ENCODE results near the gene POLR1A. TPM values are rescaled to one million over a fixed set of nuclear protein-coding genes. Genes with fewer than 3 reads are reported as not detected.

Gene POLR1A
- total RNA-seq, 4 donors from 2014 or later: 17.5 to 56.3 (median 24.6) TPM

- no peak for TF ChIP-seq CTCF (IDR thresholded peaks at IDR 0.05)
- no peak for DNase-seq (ENCODE audit: low spot score)
- ATAC-seq (ENCODE audit: low FRiP score): no peak
These were observed 130.1 kb downstream of the POLR1A start for GRCh38 chr2:85975581-85975980.

GRCh38 chr2:85974390-85974789 lies 131.3 kb downstream of the POLR1A start:
- DNase-seq (ENCODE audit: low spot score) (no peak), ATAC-seq (ENCODE audit: low FRiP score) (no peak)
- TF ChIP-seq CTCF (IDR thresholded peaks at IDR 0.05): no peak

GRCh38 chr2:85972355-85972754 lies 133.3 kb downstream of the POLR1A start:
- no peak for TF ChIP-seq CTCF (IDR thresholded peaks at IDR 0.05)

GRCh38 chr2:85971366-85971765 lies 134.3 kb downstream of the POLR1A start:
- DNase-seq (ENCODE audit: low spot score) (no peak), ATAC-seq (ENCODE audit: low FRiP score) (no peak)
- TF ChIP-seq CTCF (IDR thresholded peaks at IDR 0.05): no peak

More at GRCh38 chr2:85972355-85972754, 133.3 kb downstream of the POLR1A start:
- no peak for DNase-seq (ENCODE audit: low spot score)
- no peak for ATAC-seq (ENCODE audit: low FRiP score)

Small RNAs within 50 kb of the gene (small RNA-seq; reads per million reads assigned to genes)
- 2,625 reads per million, percentile 99 among the genes with 10 or more reads in this experiment for gene SNORD94

Other genes starting within 250 kb of the POLR1A start
- gene ST3GAL5, start 216.9 kb downstream of the POLR1A start, total RNA-seq: 10 to 100 TPM; 41.7 to 89.5 (median 59.4) TPM
- gene PTCD3, start 349 bp upstream of the POLR1A start, total RNA-seq: 10 to 100 TPM; 45.3 to 81.5 (median 63.3) TPM
- 10 to 100 TPM; 52.2 to 64.7 (median 58.7) TPM for gene IMMT, start 89.6 kb upstream of the POLR1A start, total RNA-seq
- 10 to 100 TPM; 19.3 to 29.8 (median 23.2) TPM for gene MRPL35, start 93.6 kb upstream of the POLR1A start, total RNA-seq
- 10 to 100 TPM in 1 of 4 donors, 1 to 10 TPM in 3; 2.5 to 15.4 (median 4.3) TPM for gene REEP1, start 231.7 kb upstream of the POLR1A start, total RNA-seq

Measured in omental fat pad (tissue), 4 donors.